ENCODE results near the gene PNPLA3.

PNPLA3 gene

DNA sequence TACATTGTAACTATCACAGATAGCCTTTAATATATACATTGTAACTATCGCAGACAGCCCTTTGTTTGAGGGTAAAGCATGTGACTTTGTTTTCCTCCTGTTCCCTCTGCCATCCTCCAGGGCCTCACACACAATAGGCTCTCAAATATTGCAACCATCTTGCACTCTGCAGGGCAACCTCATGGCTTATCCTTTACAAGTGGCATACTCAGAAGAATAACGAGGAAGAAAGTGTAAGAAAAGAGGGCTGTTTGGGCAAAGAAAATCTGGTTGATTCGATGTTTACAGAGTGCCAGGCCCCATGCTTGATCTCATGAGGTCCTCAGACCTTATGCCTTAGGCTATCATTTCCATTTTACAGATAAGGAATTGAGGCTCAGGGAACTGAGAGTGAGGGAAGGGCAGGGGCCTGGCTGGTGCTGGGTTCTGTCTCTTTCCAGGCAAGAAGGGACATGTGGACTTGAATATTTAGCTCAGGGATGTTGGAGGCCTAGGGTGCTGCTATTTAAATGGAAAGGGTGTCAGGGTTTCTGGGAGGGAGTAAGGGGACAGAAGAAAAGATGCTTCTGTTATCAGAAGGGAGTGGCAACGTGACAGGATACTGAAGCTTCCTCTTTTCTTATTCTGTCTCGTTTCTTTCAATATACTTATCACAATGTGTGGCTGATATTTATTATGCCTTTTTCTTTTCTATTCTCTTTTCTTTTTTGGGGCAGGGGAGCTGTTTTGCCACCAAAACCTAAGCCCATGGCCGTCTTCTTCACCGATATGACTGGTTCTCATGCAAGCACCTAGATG lies 30.6 kb downstream of the PNPLA3 start:
- H2AFZ ChIP-seq (ENCODE audit: insufficient read depth, low read length, poor library complexity) = no peak overlapping the region
- H4K8ac ChIP-seq (ENCODE audit: low read depth, low read length) = peak overlapping the region; percentile 99
- peaks cover 5 to 7% of the 10 kb centered on the region in 2 experiments for H3K4me1 ChIP-seq (ENCODE audit: control insufficient read depth in 1 of 2, insufficient read depth in 2 of 2, low read length in 2 of 2)
- H2BK12ac ChIP-seq (ENCODE audit: low read length) = no peak overlapping the region
- H3K9me3 ChIP-seq (ENCODE audit: insufficient read depth, low read depth, low read length) = no peaks in the 10 kb centered on the region
- peak overlapping the region; percentile 5 for H3K14ac ChIP-seq (ENCODE audit: low read length)
- peaks cover 7% of the 10 kb centered on the region for H3K79me2 ChIP-seq (ENCODE audit: control insufficient read depth, insufficient read depth, low read length, poor library complexity)
- H3K79me1 ChIP-seq (ENCODE audit: low read length) = peaks cover 7% of the 10 kb centered on the region
- DNase-seq = no peak
- H2BK5ac ChIP-seq (ENCODE audit: low read depth, low read length, poor library complexity) = no peak overlapping the region
- H3K9ac ChIP-seq (ENCODE audit: low read length) = no peak overlapping the region
- H3K36me3 ChIP-seq (ENCODE audit: control insufficient read depth in 1 of 2, insufficient read depth in 2 of 2, low read length in 2 of 2) = no peaks in the 10 kb centered on the region
- H3K4me2 ChIP-seq (ENCODE audit: low read length) = peak overlapping the region; percentile 75
- no CpG with 5 or more reads among the region's 7 CpGs for WGBS (ENCODE audit: extremely low coverage, insufficient coverage, insufficient read length)
- H2BK120ac ChIP-seq (ENCODE audit: insufficient read depth, low read length, poor library complexity) = no peak overlapping the region
- H3K4me3 ChIP-seq (ENCODE audit: low read depth, low read length) = peak overlapping the region; percentile 92
- H2AK5ac ChIP-seq (ENCODE audit: low read length) = no peak overlapping the region
- H3K4ac ChIP-seq (ENCODE audit: low read depth, low read length) = no peak overlapping the region
- H3K23ac ChIP-seq (ENCODE audit: low read length) = no peak overlapping the region
- H3K27ac ChIP-seq (ENCODE audit: low read depth, low read length) = no peak overlapping the region
- peak overlapping the region; percentile 27 for H4K91ac ChIP-seq (ENCODE audit: low read depth, low read length)
- no peak overlapping the region for H4K12ac ChIP-seq (ENCODE audit: low read depth, low read length)
- no peaks in the 10 kb centered on the region for H3K27me3 ChIP-seq (ENCODE audit: insufficient read depth, low read length)
- H3K18ac ChIP-seq (ENCODE audit: low read length) = no peak overlapping the region

- Histone ChIP-seq H4K12ac (ENCODE audit: low read depth, low read length) (peak within 1 kb of the TSS; percentile 98), H3K9ac (ENCODE audit: low read length) (peak within 1 kb of the TSS; percentile 90)
Measured at GRCh38 chr22:43955040-43955882, 31.7 kb downstream of the PNPLA3 start, which contains the start of gene SAMM50. SAMM50 (plus strand) TSS chr22:43955442; CDS start chr22:43955578, 136 bp downstream.

GRCh38 chr22:43955883-43956782 lies 32.5 kb downstream of the PNPLA3 start:
- peak overlapping the region; percentile 54 for H3K14ac ChIP-seq (ENCODE audit: low read length)
- peak overlapping the region; percentile 96 for H4K8ac ChIP-seq (ENCODE audit: low read depth, low read length)
- no peak overlapping the region for H2BK12ac ChIP-seq (ENCODE audit: low read length)
- H2AFZ ChIP-seq (ENCODE audit: insufficient read depth, low read length, poor library complexity) = peak overlapping the region; percentile 46
- no peak overlapping the region for H4K91ac ChIP-seq (ENCODE audit: low read depth, low read length)
- H2BK120ac ChIP-seq (ENCODE audit: insufficient read depth, low read length, poor library complexity) = no peak overlapping the region
- no peak overlapping the region for H3K23ac ChIP-seq (ENCODE audit: low read length)
- no peaks in the 10 kb centered on the region for H3K9me3 ChIP-seq (ENCODE audit: insufficient read depth, low read depth, low read length)
- H3K4me3 ChIP-seq (ENCODE audit: low read depth, low read length) = peak overlapping the region; percentile 92
- H3K79me2 ChIP-seq (ENCODE audit: control insufficient read depth, insufficient read depth, low read length, poor library complexity) = peaks cover 7% of the 10 kb centered on the region
- no peak overlapping the region for H2AK5ac ChIP-seq (ENCODE audit: low read length)
- peak overlapping the region; percentile 67 for H3K4ac ChIP-seq (ENCODE audit: low read depth, low read length)
- no peak overlapping the region for H3K27ac ChIP-seq (ENCODE audit: low read depth, low read length)
- no peak overlapping the region for H2BK5ac ChIP-seq (ENCODE audit: low read depth, low read length, poor library complexity)
- H3K4me1 ChIP-seq (ENCODE audit: control insufficient read depth in 1 of 2, insufficient read depth in 2 of 2, low read length in 2 of 2) = peaks cover 5 to 7% of the 10 kb centered on the region in 2 experiments
- peak overlapping the region; percentile 68 for H4K12ac ChIP-seq (ENCODE audit: low read depth, low read length)
- peaks cover 7% of the 10 kb centered on the region for H3K79me1 ChIP-seq (ENCODE audit: low read length)
- H3K27me3 ChIP-seq (ENCODE audit: insufficient read depth, low read length) = no peaks in the 10 kb centered on the region
- DNase-seq = no peak
- H3K18ac ChIP-seq (ENCODE audit: low read length) = peak overlapping the region; percentile 71
- peak overlapping the region; percentile 90 for H3K9ac ChIP-seq (ENCODE audit: low read length)
- no CpG with 5 or more reads among the region's 17 CpGs for WGBS (ENCODE audit: extremely low coverage, insufficient coverage, insufficient read length)
- H3K36me3 ChIP-seq (ENCODE audit: control insufficient read depth in 1 of 2, insufficient read depth in 2 of 2, low read length in 2 of 2) = no peaks in the 10 kb centered on the region
- peak overlapping the region; percentile 75 for H3K4me2 ChIP-seq (ENCODE audit: low read length)

More at GRCh38 chr22:43955040-43955882, 31.7 kb downstream of the PNPLA3 start, which contains the start of gene SAMM50:
- Histone ChIP-seq H2AK5ac (ENCODE audit: low read length) (peak within 1 kb of the TSS; percentile 42), H3K23ac (ENCODE audit: low read length) (no peak within 1 kb of the TSS), H2BK120ac (ENCODE audit: insufficient read depth, low read length, poor library complexity) (peak within 1 kb of the TSS; percentile 30), H3K9me3 (ENCODE audit: insufficient read depth, low read depth, low read length) (no peaks in the 10 kb centered on the region), H3K27me3 (ENCODE audit: insufficient read depth, low read length) (no peaks in the 10 kb centered on the region), H3K18ac (ENCODE audit: low read length) (peak within 1 kb of the TSS; percentile 91), H3K79me2 (ENCODE audit: control insufficient read depth, insufficient read depth, low read length, poor library complexity) (peaks cover 7% of the 10 kb centered on the region), H4K91ac (ENCODE audit: low read depth, low read length) (peak within 1 kb of the TSS; percentile 74), H3K79me1 (ENCODE audit: low read length) (peaks cover 7% of the 10 kb centered on the region), H3K36me3 (ENCODE audit: control insufficient read depth in 1 of 2, insufficient read depth in 2 of 2, low read length in 2 of 2) (no peaks in the 10 kb centered on the region), H3K4ac (ENCODE audit: low read depth, low read length) (peak within 1 kb of the TSS; percentile 75), H4K8ac (ENCODE audit: low read depth, low read length) (peak within 1 kb of the TSS; percentile 99), H2AFZ (ENCODE audit: insufficient read depth, low read length, poor library complexity) (peak within 1 kb of the TSS; percentile 90), H2BK12ac (ENCODE audit: low read length) (no peak within 1 kb of the TSS), H3K14ac (ENCODE audit: low read length) (peak within 1 kb of the TSS; percentile 88), H3K4me1 (ENCODE audit: control insufficient read depth in 1 of 2, insufficient read depth in 2 of 2, low read length in 2 of 2) (peaks cover 5 to 7% of the 10 kb centered on the region in 2 experiments), H3K27ac (ENCODE audit: low read depth, low read length) (peak within 1 kb of the TSS; percentile 81), H3K4me2 (ENCODE audit: low read length) (peak within 1 kb of the TSS; percentile 75), H2BK5ac (ENCODE audit: low read depth, low read length, poor library complexity) (peak within 1 kb of the TSS; percentile 59), H3K4me3 (ENCODE audit: low read depth, low read length) (peak within 1 kb of the TSS; percentile 92)
- WGBS (ENCODE audit: extremely low coverage, insufficient coverage, insufficient read length) = no CpG with 5 or more reads among the region's 74 CpGs
- DNase-seq = peak; percentile 77 to 89
